ENCODE data around the gene SBSN.

- TF ChIP-seq GATA2 (IDR thresholded peaks at IDR 0.05; ENCODE audit: low read depth, low read length) = no peak
- TF ChIP-seq GATA3 (IDR thresholded peaks at IDR 0.05; ENCODE audit: low read depth, low read length) = no peak
These were observed 25.4 kb downstream of the SBSN start for GRCh38 chr19:35502751-35503150.
